Neural cell (in vitro differentiated cells): ENCODE measurements around the gene IER5L. TPM values are rescaled to one million over a fixed set of nuclear protein-coding genes. Genes with fewer than 3 reads are reported as not detected.

Experiments used
- H2AFZ ChIP-seq: fragments of 200-600, 300-800 bp; sonication (generic), shearing (Covaris generic); 2 replicates; pipeline ENCODE4 v1.6.0; 2014; ENCODE audit warnings: low read depth, mild to moderate bottlenecking, antibody characterized with exemption, low read length, moderate library complexity
- H3F3A ChIP-seq: fragments of 200-600 bp; shearing (Covaris generic); 2 replicates; pipeline ENCODE4 v1.6.1; 2016; ENCODE audit warnings: mild to moderate bottlenecking, moderate library complexity, mixed read lengths, antibody characterized with exemption, low read length; ENCODE audit not compliant: insufficient read depth, poor library complexity, severe bottlenecking
- H3K27ac ChIP-seq: fragments of 200-600, 300-800 bp; sonication (generic), shearing (Covaris generic); 2 replicates; pipeline ENCODE4 v1.5.1; 2014; ENCODE audit warnings: mild to moderate bottlenecking, low read length, moderate library complexity
- H3K27me3 ChIP-seq: fragments of 300-800, 200-600 bp; sonication (generic), shearing (Covaris generic); 2 replicates; pipeline ENCODE4 v1.6.0; 2014; ENCODE audit warnings: mild to moderate bottlenecking, low read depth, low read length, moderate library complexity; ENCODE audit not compliant: insufficient read depth
- H3K36me3 ChIP-seq: fragments of 300-800, 200-600 bp; sonication (generic), shearing (Covaris generic); 2 replicates; pipeline ENCODE4 v1.5.1; 2014; ENCODE audit warnings: mild to moderate bottlenecking, antibody characterized with exemption, low read length, moderate library complexity; ENCODE audit not compliant: insufficient read depth
- H3K4me2 ChIP-seq: fragments of 300-800, 200-600 bp; sonication (generic), shearing (Covaris generic); 2 replicates; pipeline ENCODE4 v1.6.0; 2014; ENCODE audit warnings: mild to moderate bottlenecking, low read length
- H3K4me3 ChIP-seq: fragments of 300-800, 200-600 bp; sonication (generic), shearing (Covaris generic); 2 replicates; pipeline ENCODE4 v1.5.1; 2014; ENCODE audit warnings: mild to moderate bottlenecking, low read length, moderate library complexity
- H3K79me2 ChIP-seq: fragments of 200-600 bp; shearing (Covaris generic); replicated peaks from 2 replicates; pipeline ENCODE4 v1.6.0; 2014; ENCODE audit warnings: mild to moderate bottlenecking, low read length, moderate library complexity; ENCODE audit not compliant: insufficient read depth
- H3K9ac ChIP-seq: fragments of 300-800, 200-600 bp; sonication (generic), shearing (Covaris generic); 2 replicates; pipeline ENCODE4 v1.6.1; 2016; ENCODE audit warnings: mild to moderate bottlenecking, low read length, mixed read lengths
- H3K9me2 ChIP-seq: fragments of 200-600 bp; shearing (Covaris generic); 2 replicates; pipeline ENCODE4 v1.6.1; 2016; ENCODE audit warnings: mild to moderate bottlenecking, low read length, mixed read lengths; ENCODE audit not compliant: insufficient read depth
- H3K9me3 ChIP-seq: fragments of 200-600, 300-800 bp; sonication (generic), shearing (Covaris generic); 2 replicates; pipeline ENCODE4 v1.6.1; 2016; ENCODE audit warnings: mild to moderate bottlenecking, mixed run types, low read length, moderate library complexity, mixed read lengths
- H4K20me1 ChIP-seq: fragments of 200-600 bp; shearing (Covaris generic); 2 replicates; pipeline ENCODE4 v1.6.1; 2016; ENCODE audit warnings: mild to moderate bottlenecking, mixed run types; ENCODE audit not compliant: insufficient read depth
- CTCF ChIP-seq: fragments of 450-650 bp; IDR thresholded peaks from 2 replicates; pipeline ENCODE4 v1.5.1; 2014; ENCODE audit warnings: antibody characterized with exemption, mild to moderate bottlenecking, moderate library complexity; ENCODE audit not compliant: poor library complexity, severe bottlenecking
- EZH2 ChIP-seq: fragments of 200-600, 300-800 bp; shearing (Covaris generic), sonication (generic); IDR thresholded peaks from 2 replicates; pipeline ENCODE4 v1.6.1; 2014; ENCODE audit warnings: antibody characterized with exemption, low read length, borderline replicate concordance, mild to moderate bottlenecking; ENCODE audit not compliant: insufficient read depth, poor library complexity, severe bottlenecking
- MXI1 ChIP-seq: fragments of 450-650 bp; conservative IDR thresholded peaks from 2 replicates; pipeline ENCODE4 v1.6.1; 2014; ENCODE audit warnings: antibody characterized with exemption, mild to moderate bottlenecking; ENCODE audit not compliant: poor library complexity, severe bottlenecking
- POLR2AphosphoS5 ChIP-seq: IDR thresholded peaks from 2 replicates; pipeline ENCODE4 v1.6.1; 2012
- RAD21 ChIP-seq: fragments of 450-650 bp; conservative IDR thresholded peaks from 2 replicates; pipeline ENCODE4 v1.6.1; 2014; ENCODE audit warnings: antibody characterized with exemption, mild to moderate bottlenecking, moderate library complexity
- SMC3 ChIP-seq: fragments of 450-650 bp; conservative IDR thresholded peaks from 2 replicates; pipeline ENCODE4 v1.6.1; 2014; ENCODE audit warnings: antibody characterized with exemption, mild to moderate bottlenecking, moderate library complexity; ENCODE audit not compliant: poor library complexity
- TAF1 ChIP-seq: IDR thresholded peaks from 2 replicates; pipeline ENCODE4 v1.6.1; 2012; ENCODE audit warnings: low read depth
- polyA plus RNA-seq: library from polyadenylated mRNA; depleted of rRNA; stranded (reverse); fragments of >200 nt; gene quantifications from 2 replicates; pipeline ENCODE4 v1.2.3, GENCODE V29; 2014

IER5L gene
- polyA plus RNA-seq, 1 donor from 2014 or later, result 20.8 TPM

GRCh38 chr9:129175825-129176633 lies 2.0 kb downstream of the IER5L start:
- TF ChIP-seq RAD21, result no peak
- peak; percentile 17 for TF ChIP-seq POLR2AphosphoS5
- Histone ChIP-seq H2AFZ (no peak overlapping the region), H3F3A (no peaks in the 10 kb centered on the region), H3K9ac (peak overlapping the region; percentile 95), H3K27me3 (no peaks in the 10 kb centered on the region), H4K20me1 (peaks cover 4% of the 10 kb centered on the region), H3K27ac (peak overlapping the region; percentile 77), H3K4me3 (peak overlapping the region; percentile 100), H3K9me3 (no peaks in the 10 kb centered on the region), H3K36me3 (no peaks in the 10 kb centered on the region), H3K9me2 (no peaks in the 10 kb centered on the region), H3K79me2 (peaks cover 21% of the 10 kb centered on the region), H3K4me2 (peak overlapping the region; percentile 95)

- H3K4me3 ChIP-seq, result peak overlapping the region; percentile 100
- no peaks in the 10 kb centered on the region for H3K36me3 ChIP-seq
- peaks cover 4% of the 10 kb centered on the region for H4K20me1 ChIP-seq
- TF ChIP-seq TAF1 (no peak), SMC3 (no peak), EZH2 (no peak), POLR2AphosphoS5 (no peak), RAD21 (no peak)
- H3K9me2 ChIP-seq, result no peaks in the 10 kb centered on the region
- H3K4me2 ChIP-seq, result peak overlapping the region; percentile 95
- H3K9ac ChIP-seq, result peak overlapping the region; percentile 95
- no peak overlapping the region for H2AFZ ChIP-seq
- no peaks in the 10 kb centered on the region for H3F3A ChIP-seq
- peaks cover 21% of the 10 kb centered on the region for H3K79me2 ChIP-seq
- no peaks in the 10 kb centered on the region for H3K27me3 ChIP-seq
- H3K9me3 ChIP-seq, result no peaks in the 10 kb centered on the region
- H3K27ac ChIP-seq, result peak overlapping the region; percentile 77
Observed at GRCh38 chr9:129175515-129175824, 2.6 kb downstream of the IER5L start.

GRCh38 chr9:129174724-129175514 lies 3.1 kb downstream of the IER5L start:
- peak overlapping the region; percentile 95 for H3K4me2 ChIP-seq
- no peaks in the 10 kb centered on the region for H3F3A ChIP-seq
- no peaks in the 10 kb centered on the region for H3K36me3 ChIP-seq
- TF ChIP-seq MXI1 (peak; percentile 20), CTCF (peak; percentile 30), POLR2AphosphoS5 (no peak)
- no peaks in the 10 kb centered on the region for H3K9me2 ChIP-seq
- peak overlapping the region; percentile 95 for H3K9ac ChIP-seq
- peak overlapping the region; percentile 14 for H2AFZ ChIP-seq
- H3K27me3 ChIP-seq, result no peaks in the 10 kb centered on the region
- peaks cover 21% of the 10 kb centered on the region for H3K79me2 ChIP-seq
- peaks cover 4% of the 10 kb centered on the region for H4K20me1 ChIP-seq
- peak overlapping the region; percentile 77 for H3K27ac ChIP-seq
- H3K4me3 ChIP-seq, result peak overlapping the region; percentile 100
- H3K9me3 ChIP-seq, result no peaks in the 10 kb centered on the region
